HL-60/S4 treated with retinoic acid at 250 ng/mL for 4 days and 3 days (cell line): ENCODE data around the gene RALB.
"Not testable (repeated sequence)": the region's sequence is repeated elsewhere in the genome, so short reads cannot be mapped to it uniquely, and the experiment has no call there.

Experiments used
- in situ Hi-C: fragments of 300-500 bp; cut with MboI; formaldehyde crosslinking; loops from 2 replicates; pipeline ENCODE4 v1.7.0; 2022; ENCODE audit warnings: low sequenced_read_pairs

The RALB gene

DNA sequence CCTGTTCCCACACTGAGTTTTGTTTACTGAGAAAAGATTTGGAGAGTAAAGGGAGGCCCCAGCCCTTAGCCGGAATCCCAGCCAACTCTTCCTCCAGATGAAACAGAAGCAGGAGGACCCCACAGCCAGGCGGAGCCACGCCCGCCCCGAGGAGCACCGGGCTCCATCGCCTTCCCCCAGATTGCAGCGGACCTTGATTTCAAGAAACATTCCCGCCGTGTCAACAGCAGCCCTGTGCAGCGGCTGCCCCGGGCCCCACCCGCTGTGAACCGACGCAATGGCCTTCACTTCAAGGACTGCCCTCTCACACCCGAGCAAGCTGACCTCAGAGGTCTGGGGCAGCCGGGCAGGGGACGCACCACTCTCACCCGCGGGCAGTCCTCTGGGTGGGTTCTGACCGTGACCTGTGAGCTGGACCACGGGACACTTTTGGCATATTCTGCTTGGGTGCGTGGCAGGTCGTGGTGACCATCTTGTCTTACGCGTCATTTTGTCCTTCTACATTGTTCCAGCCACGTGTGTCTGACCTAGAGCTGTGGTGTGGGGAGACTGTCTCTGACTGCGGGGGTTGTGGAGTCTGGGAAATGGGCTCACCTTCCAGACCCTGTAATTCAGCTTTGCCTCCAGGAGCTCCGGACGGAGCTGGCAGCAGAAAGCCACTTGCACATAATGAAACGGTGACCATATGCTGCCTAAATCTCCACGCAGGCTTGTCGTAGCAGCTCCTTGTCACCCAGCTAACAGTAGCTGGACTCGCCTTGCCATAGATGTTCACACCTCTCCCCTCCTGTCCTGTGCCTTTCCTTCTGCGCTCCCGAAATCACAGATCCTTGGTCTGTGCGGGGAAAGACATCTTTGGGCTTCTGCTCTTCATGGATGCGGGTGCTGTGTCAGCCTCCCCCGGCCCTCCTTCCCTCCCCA is 61.3 kb downstream of the RALB start:
- in situ Hi-C loops, result no loop called here

DNA sequence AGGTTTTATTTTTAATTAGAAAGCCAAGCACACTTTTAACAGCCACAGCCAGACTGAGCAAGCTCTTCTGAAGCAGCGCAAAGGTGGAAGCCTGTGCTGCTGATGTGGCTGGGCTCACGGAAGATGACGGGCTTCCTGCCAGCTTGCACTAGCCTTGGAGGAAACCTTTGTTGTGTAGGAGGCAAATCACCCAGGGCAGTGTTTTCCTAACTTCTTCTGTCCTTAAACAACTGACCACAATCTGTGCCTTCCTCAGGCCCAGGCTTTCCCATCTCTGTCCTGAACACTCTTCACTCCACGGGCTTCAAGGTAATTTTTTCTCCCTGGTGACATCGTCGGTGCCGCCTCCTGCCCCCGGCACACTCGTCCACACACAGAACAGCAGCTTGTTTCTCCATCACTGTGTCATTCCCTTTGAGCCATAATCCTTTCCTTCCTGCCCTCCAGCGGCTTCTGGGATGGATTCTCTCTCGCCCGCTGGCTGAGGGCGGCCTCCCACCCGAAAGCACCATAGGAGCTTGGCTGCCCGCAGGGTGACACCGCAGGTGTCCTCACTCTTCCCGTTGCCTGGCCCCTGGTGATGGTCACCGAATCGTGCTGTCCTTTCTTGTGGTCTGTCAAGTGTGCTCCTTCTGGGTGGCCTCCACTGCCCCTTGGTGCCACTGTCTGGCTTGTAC is 62.2 kb downstream of the RALB start:
- in situ Hi-C loops, result no loop called here

DNA sequence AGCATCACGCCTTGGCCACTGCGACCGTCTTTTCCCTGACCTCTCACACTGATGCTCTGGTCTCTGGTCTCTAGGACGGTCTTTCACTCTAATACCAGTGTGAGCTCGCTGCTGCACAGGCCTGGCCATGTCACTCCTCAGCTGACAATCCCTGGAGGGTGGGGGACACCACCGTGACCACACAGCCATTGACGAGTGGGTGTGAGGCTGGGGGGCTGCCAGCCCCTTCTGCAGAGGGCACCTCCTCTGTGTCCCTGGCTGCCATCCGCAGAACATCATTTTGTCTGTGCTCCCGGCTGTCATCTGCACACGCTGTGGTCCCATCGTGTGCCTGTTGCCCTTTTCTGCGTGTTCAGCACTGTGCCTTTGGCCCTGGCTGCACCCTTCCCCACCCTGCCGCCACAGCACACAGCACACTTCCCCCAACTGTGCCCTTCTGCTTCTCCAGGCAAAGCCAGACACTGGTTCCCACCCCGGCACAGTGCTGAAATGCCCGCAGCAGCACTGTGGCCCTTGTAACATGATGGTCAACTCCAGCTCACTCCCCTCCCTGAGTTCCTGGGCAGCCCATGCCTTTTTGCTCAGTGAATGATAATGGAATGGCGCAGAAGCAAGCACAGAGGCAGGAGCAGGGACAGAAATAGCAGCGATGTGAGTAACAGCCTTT is 62.8 kb downstream of the RALB start:
- in situ Hi-C loops, result no loop called here

DNA sequence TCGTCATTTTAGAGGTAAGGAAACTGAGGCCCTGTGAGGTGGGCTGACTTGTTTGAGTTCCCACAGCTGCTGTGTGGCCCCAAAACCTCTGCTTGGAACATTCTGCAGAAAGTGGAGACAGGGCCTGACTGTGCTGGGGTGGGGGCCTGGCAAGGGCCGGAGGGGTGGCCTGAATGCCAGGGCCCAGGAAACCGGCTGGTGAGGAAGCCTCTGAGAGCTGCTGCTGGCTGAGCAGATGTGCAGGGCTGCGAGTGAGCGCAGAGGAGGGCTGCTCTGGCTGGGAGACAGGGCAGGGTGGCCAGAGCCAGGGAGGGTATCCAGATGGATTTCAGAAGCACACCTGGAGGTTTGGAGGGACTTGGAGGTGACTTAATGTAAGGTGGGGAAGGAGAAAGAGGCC is 63.4 kb downstream of the RALB start:
- in situ Hi-C loops, result no loop called here

DNA sequence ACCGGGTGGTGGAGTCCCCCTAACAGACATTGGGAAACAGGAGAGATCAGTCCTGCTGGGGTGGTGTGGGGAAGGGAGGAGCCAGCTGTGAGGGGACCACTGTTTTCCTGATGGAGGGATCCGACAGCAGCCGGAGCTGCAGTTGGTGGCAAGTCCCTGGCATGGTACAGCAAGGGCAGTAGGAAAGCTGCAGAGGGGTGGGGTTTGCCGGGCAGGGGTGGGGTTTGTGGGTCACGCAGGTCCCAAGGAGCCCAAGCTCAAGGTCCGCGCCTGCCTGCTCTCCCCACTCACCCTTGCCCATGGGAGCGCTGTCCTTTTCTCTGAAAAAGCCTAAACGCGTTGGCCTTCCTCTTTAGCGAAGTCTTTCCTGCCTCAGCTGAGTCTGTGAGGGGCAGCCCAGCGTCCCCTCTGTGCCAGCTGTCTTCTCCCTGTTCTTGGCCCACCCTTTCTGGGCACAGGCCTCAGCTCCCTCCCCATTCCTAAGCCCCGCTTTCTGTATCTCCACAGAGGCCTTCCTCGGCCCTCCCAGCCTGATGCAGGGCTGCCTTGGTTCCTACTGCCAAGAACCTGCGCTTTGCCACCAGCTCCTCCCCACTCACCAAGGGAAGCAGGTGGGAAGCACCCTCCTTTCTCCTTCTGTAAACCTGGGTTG is 64.0 kb downstream of the RALB start:
- in situ Hi-C loops, result no loop called here

DNA sequence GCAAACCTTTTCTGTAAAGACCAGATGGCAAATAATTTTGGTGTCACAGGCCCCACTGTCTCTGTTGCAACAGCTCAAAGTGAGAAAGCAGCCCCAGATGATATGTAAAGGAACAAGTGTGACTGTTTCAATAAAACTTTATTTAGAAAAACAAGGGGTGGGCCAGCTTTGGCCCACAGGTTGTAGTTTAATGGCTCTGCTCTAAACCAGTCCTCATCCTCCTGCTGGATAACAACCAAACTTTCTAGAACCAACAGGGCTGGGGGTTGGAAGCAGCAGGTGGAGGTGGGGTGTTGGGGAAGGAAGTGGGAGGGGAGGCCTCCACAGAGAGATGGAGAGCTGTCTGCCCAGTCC is 64.5 kb downstream of the RALB start:
- in situ Hi-C loops, result no loop called here

DNA sequence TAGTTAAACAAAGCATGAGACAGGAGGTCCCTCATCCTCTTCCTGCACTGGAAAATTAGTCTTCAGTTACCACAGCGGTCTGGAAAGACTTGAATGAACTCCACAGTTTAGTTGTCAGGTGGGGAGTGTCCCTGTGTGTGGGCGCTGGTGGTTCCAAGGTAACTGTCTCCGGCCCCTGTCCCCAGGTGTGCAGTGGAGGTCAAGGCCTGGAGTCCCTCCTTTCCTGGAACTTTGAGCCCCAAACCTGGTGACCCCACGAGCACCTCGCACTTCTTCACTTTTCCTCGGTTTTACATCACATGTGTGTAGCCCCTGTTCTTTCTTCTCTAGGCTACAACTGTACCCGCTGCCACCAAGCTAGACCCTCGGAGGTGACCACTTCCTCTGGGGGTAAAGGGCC is 65.3 kb downstream of the RALB start:
- in situ Hi-C loops, result no loop called here

DNA sequence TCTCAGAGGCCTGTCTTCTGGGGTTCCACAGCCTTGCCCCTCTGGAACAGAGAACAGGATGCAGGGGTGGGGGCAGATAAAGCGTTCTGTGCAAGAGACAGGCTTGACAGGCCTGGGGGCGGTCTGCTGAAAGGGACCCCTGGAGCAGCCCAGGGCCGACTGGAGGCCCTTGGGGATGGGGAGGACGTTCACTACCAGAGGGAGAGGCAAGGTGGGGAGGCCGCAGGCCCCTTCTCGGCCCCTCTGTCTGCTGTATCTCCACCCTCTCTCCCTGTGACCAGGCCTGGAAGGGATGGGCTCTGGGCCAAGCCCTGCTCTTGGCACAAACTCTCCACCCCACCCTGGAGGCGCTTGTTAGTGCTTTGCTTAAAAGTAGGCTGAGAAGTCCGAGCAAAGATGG is 66.0 kb downstream of the RALB start:
- in situ Hi-C loops, result no loop called here

DNA sequence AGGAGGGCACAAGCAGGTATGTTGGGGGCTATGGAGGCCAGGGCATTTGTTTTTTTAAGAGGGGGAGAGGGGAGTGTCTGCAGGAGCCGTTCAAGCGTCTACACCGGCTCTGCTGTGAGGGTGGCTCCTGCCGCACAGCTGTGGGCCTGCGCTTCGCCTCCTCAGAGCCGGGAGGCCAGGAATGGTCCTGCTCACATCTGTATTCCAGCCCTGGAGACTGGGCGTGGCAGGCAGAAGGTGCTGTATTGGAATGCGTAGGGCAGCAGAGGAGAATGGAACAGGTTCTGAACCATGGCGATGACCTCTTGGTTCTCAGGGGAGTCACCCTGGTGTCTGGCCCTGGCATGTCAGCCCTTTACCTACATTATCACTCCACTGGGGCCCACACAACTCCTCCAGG is 66.5 kb downstream of the RALB start:
- in situ Hi-C loops, result no loop called here

DNA sequence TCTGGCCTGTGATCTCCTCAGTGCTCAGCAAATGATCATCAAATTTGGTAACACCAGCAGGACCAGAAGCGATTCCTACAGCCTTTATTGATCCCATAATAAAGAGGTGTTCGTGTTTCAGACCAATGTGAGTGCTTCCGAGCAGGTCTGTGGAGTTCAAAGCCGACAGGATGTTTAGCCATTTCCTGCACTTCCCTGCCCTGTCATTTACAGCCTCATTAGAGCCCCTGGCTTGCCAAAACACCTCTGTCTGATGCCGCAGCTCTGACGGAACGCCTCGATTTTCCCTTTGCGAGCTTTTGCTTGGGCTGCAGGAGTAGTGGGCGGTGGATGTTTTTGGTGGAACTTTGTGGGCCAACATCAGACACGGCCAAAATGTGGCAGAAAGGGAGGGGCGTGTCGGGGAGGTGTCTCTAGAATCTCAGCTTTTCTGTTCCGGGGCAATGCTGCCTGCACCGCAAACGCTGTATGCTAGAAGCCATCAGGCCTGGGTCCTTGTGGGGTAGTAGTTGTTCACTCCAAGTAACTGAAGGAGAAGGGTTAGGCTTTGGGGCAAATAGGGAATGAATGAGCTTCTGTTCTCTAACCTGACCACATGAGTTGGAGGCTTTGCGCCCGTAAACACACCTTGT is 67.2 kb downstream of the RALB start:
- in situ Hi-C loops, result no loop called here

DNA sequence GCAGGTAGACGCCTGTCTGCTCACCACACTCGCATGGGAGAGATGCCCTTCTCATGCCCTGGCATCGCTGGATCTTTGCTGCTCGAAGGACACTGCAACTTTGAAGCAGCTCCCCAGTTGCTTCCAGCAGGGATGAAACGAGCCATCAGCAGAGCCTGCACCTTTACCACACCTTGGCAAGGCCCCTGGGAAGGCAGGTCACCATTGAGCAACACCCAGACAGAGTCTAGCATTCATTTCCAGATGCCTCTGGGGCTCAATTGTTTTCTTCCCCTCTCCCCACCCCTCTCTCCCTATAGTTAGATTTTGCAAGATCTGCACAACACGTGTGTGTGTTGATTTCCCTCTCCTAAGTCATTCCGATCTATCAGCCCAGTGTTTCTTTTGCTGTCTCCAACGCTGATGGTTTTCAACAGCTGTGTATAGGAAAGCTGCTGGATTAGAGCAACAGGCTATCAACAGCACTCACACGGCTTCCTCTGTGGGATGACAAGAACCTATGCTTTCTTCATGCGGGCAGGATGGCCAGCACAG is 67.7 kb downstream of the RALB start:
- in situ Hi-C loops, result no loop called here

DNA sequence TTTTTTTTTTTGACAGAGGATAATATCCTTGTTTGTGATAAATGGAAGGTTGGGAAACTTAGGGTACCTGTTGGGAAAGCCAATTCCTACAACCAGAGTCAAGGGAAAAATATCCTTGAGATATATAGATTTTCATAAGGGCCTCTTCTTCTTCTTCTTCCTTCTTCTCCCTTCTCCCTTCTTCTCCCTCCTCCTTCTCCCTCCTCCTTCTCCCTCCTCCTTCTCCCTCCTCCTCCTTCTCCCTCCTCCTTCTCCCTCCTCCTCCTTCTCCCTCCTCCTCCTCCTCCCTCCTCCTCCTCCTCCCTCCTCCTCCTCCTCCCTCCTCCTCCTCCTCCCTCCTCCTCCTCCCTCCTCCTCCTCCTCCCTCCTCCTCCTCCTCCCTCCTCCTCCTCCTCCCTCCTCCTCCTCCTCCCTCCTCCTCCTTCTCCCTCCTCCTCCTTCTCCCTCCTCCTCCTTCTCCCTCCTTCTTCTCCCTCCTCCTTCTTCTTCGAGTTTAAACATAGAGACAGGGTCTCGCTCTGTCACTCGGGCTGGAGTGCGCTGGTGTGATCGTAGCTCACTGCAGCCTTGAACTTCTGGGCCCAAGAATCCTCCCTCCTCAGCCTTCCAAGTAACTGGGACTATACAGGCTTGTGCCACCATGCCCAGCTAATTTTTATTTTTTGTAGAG is 68.4 kb downstream of the RALB start:
- in situ Hi-C loops, result not testable (repeated sequence)

DNA sequence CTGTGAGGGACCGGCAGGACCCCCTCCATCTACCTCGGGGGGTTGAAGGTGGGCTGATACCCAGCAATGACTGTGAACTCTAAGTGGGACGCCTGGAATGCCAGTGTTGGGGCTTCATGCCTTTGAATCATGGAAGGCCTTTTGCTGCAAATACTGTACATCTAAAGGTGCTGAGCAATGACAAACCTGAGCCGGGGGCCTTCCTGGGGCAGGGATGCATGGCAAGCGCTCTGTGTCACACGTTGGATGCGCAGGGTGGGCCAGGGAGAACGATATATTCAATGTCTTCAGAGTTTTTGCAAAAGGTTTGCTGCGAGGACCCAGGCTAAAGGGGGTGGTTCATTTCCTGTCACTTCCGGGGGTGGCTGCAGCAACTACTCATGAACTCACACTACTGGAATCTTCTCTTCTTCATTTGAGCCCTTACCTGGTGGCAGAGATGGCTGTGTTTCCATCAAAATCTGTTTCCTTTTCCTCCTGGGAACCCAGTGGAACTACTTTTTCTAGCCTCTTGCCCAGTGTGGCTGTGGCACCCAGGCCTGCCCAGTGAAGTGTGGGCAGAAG is 69.2 kb downstream of the RALB start:
- in situ Hi-C loops, result no loop called here

DNA sequence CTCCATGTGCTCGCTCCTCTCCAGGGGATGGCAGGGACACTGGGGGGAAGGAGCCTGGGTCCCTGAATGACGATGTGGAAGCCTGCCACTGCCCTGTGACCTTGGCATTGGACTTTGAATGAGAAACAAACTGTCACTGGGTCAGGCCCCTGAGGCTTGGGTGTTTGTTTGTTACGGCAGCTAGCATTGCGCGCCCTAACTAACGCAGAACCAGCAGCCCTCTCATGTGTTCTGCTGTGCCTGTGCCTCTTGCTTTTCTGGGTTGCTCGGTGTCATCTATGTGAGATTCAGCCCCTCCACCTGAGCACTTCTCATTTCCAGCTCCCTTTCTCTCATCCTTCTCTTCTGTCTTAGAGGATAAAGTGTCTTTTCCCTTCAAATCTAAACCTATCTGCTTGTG is 69.7 kb downstream of the RALB start:
- in situ Hi-C loops, result no loop called here

DNA sequence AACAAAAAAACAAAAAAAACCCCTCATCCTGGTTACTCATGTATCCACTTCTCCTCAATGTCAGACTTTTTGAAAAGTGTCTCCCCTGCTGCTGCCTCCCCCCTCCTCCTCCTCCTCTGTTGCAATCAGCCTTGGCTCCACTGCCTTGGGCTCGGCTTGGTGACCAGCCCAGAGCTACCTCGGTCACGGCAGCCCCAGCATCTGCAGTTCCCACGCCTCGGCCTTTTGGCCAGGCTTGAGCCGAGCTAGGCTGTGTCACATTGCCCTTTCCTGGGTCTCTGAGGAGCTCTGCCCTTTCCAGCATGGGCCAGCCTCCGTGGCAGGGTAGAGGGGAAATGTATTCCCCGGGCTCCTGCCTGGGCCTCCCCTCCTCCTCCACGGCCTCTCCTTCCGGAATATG is 70.6 kb downstream of the RALB start:
- in situ Hi-C loops, result no loop called here

DNA sequence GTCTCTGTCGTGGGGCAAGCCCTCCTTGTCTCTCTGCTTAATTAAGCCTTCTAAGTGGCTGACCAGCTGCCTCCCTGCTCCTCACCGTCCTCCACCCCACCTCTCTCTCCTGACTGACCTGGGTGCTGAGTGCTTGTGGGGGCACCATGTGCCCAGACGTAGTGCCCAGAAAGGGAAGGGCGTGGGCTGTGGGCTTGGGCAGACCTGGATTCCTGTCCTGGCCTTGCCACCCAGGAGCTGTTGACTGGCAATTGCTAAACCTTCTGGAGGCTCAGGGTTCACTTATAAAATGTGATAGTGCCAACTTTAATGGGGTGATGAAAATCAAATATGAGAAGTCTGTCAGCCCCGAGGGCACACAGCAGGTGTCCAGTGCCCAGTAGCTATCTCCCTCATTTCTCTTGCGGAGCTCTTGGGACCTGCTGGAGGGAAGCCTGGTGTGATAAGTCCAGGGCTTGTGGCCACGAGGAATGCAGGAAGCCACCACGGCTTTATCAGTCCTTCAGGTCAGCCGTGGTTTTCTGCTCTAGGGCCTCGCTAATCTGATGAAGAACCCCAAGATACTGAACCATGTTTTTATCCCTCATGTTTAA is 71.3 kb downstream of the RALB start:
- in situ Hi-C loops, result no loop called here

DNA sequence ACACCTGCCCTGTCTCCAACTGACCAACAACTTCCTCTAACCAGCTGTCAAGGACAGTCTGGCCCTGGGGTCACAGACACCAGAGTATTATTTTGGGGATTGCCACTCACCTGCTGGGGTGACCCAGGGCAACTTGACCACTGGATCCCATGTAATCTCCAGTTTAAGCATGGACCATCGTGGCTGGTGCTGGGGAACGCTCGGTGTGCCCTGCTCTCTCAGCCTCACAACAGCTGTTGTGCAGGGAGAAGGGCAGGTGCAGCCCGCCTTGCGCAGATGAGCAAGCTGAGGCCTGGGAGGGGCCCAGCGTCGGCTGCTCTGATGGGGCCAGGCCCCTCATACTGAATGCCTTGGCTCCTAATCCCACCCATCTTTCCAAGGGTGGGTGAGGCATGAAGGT is 72.3 kb downstream of the RALB start:
- in situ Hi-C loops, result no loop called here

DNA sequence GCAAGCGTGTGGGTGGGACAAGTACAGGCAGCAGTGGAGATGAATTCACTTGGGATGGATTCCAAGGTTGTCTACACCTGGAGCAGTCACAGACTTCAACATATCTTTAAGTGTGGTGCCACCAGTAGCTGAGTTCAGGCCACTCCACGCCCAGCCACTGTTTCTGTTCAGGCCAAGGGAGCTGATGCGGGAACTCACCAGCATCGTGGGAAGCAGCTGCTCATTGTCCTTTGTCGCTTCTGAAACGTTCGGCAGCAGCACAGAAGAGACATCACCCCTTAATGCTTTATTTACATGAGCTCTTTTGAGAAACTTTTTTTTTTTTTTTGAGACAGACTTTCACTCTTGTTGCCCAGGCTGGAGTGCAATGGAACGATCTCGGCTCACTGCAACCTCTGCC is 73.4 kb downstream of the RALB start:
- in situ Hi-C loops, result no loop called here
